BLaER1 (cell line): ENCODE measurements around the gene ARHGEF28.

Experiments
- H3K27ac ChIP-seq: shearing (Covaris generic); formaldehyde crosslinking; 2 replicates; pipeline ENCODE4 v1.8.1; 2022
- H3K27me3 ChIP-seq: shearing (Covaris generic); formaldehyde crosslinking; 2 replicates; pipeline ENCODE4 v1.8.1; 2022
- H3K36me3 ChIP-seq: shearing (Covaris generic); formaldehyde crosslinking; 2 replicates; pipeline ENCODE4 v1.8.1; 2022
- H3K4me1 ChIP-seq: shearing (Covaris generic); formaldehyde crosslinking; 2 replicates; pipeline ENCODE4 v1.8.1; 2022
- H3K4me2 ChIP-seq: shearing (Covaris generic); formaldehyde crosslinking; 2 replicates; pipeline ENCODE4 v1.8.1; 2022
- H3K4me3 ChIP-seq: shearing (Covaris generic); formaldehyde crosslinking; 2 replicates; pipeline ENCODE4 v1.8.1; 2022
- H3K9ac ChIP-seq: shearing (Covaris generic); formaldehyde crosslinking; 2 replicates; pipeline ENCODE4 v1.8.1; 2022
- H3K9me3 ChIP-seq: shearing (Covaris generic); formaldehyde crosslinking; 2 replicates; pipeline ENCODE4 v1.8.1; 2022
- H4K20me1 ChIP-seq: shearing (Covaris generic); formaldehyde crosslinking; 2 replicates; pipeline ENCODE4 v1.8.1; 2022
- Cebpa-rat ChIP-seq: shearing (Covaris generic); IDR thresholded peaks from 2 replicates; pipeline ENCODE4 v1.8.1; 2022

Gene ARHGEF28

DNA sequence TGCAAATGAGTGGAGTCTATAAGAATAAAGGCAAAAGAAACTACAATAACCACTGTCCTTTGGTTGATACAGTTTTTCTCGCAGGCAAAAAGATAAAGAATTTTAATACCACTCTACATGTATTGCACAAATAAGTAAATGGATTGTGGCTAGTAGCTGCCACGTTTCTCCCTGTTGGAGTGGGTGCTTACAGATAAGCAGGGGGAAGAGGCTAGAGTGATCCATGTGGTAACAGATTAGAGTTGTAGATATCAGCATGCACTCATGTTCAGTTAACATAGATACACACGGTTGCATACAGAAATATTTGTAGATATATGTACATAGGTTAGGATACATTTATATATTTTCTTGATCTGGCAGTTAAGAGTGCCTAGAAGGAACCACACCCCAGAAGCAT lies 179.5 kb downstream of the ARHGEF28 start:
- TF ChIP-seq Cebpa-rat: no peak
- Histone ChIP-seq H3K9ac (no peak overlapping the region), H3K27me3 (no peaks in the 10 kb centered on the region), H3K4me1 (no peaks in the 10 kb centered on the region), H3K9me3 (no peaks in the 10 kb centered on the region), H3K4me2 (no peak overlapping the region), H3K27ac (no peak overlapping the region), H4K20me1 (no peaks in the 10 kb centered on the region), H3K36me3 (no peaks in the 10 kb centered on the region), H3K4me3 (no peak overlapping the region)

- Histone ChIP-seq H3K4me2 (no peak overlapping the region), H3K27ac (no peak overlapping the region), H3K4me1 (no peaks in the 10 kb centered on the region), H3K36me3 (no peaks in the 10 kb centered on the region), H3K9me3 (no peaks in the 10 kb centered on the region), H3K9ac (no peak overlapping the region), H4K20me1 (no peaks in the 10 kb centered on the region), H3K27me3 (no peaks in the 10 kb centered on the region), H3K4me3 (no peak overlapping the region)
- no peak for TF ChIP-seq Cebpa-rat
Measured at GRCh38 chr5:73808911-73809310, 182.9 kb downstream of the ARHGEF28 start.

DNA sequence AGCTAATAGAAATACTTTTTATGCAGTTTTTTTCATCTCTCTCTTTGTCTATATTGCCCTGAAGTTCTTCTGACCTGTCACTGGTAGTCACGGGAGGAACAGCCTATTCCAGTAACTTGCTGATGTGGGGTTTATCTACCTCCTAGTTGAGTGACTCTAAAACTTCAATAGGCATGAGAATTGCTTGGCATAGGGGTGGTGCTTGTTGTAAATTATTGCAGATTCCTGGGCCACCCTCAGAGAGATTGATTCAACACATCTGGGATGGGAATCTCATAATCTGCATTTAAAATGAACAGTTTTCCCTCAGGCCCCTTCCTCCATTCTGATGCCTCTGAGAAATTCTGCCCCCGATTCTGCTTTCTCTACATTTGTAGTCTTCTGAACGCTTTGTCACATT lies 184.4 kb downstream of the ARHGEF28 start:
- H3K4me3 ChIP-seq: no peak overlapping the region
- no peaks in the 10 kb centered on the region for H3K9me3 ChIP-seq
- H3K36me3 ChIP-seq: no peaks in the 10 kb centered on the region
- no peaks in the 10 kb centered on the region for H4K20me1 ChIP-seq
- H3K27me3 ChIP-seq: no peaks in the 10 kb centered on the region
- H3K27ac ChIP-seq: no peak overlapping the region
- no peak for TF ChIP-seq Cebpa-rat
- no peak overlapping the region for H3K4me2 ChIP-seq
- no peaks in the 10 kb centered on the region for H3K4me1 ChIP-seq
- no peak overlapping the region for H3K9ac ChIP-seq

DNA sequence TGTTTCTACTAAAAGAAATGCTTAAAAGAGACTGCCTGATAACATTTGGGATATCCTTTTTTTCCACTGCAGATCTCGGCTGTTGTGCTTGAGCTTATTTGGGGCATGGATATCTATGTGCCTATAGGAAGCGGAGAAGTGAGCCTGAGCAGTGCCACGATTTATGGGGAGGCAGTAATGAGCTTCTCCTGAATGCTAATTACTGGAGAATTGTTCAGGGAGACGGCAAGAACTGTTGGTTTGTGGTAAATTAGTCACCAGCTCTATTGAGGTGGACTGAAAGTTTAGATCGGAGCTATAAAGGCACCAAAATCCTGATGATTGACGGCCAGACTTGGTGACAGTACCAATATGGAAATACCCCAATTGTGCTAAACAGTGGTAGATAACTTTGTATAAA lies 186.5 kb downstream of the ARHGEF28 start:
- Histone ChIP-seq H3K9ac (no peak overlapping the region), H3K4me3 (no peak overlapping the region)

DNA sequence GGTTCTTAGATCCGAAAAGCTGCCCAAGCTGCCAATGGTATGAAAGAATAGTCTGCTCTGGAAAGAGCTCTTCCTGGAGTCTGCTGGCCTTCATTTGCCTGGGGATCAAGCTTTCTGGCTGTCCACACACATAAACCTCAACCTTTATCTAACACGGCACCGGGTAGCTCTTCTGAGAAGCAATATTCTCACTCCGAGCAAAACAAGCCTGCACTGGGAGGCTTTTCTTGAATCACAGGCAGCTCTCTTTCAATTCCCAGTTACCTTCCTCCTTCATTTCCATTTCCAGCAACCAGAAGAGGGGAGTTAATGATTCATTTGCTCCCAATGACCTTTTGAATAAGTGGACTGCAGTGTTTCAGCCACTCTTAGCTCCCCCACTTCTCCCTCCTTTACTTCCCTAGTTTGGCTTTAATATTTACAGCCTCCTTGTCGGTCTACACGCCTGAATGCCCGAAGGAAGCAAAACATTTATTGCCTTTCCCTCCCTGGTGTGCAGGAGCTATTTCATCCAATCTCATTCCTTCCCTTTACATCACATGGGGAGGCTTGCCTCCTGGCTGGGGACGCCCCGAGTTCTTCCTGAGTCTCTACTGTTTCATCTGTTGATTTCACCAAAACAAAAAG lies 187.1 kb downstream of the ARHGEF28 start:
- no peaks in the 10 kb centered on the region for H3K9me3 ChIP-seq
- H3K27ac ChIP-seq: no peak overlapping the region
- no peaks in the 10 kb centered on the region for H3K4me1 ChIP-seq
- no peaks in the 10 kb centered on the region for H4K20me1 ChIP-seq
- no peak overlapping the region for H3K4me3 ChIP-seq
- no peak overlapping the region for H3K4me2 ChIP-seq
- H3K36me3 ChIP-seq: no peaks in the 10 kb centered on the region
- TF ChIP-seq Cebpa-rat: no peak
- H3K27me3 ChIP-seq: no peaks in the 10 kb centered on the region
- no peak overlapping the region for H3K9ac ChIP-seq

More for the DNA sequence above, 186.5 kb downstream of the ARHGEF28 start:
- no peak overlapping the region for H3K4me2 ChIP-seq
- no peak overlapping the region for H3K27ac ChIP-seq
- H3K27me3 ChIP-seq: no peaks in the 10 kb centered on the region
- no peaks in the 10 kb centered on the region for H3K9me3 ChIP-seq
- no peaks in the 10 kb centered on the region for H4K20me1 ChIP-seq
- no peaks in the 10 kb centered on the region for H3K4me1 ChIP-seq
- H3K36me3 ChIP-seq: no peaks in the 10 kb centered on the region
- no peak for TF ChIP-seq Cebpa-rat

- no peak overlapping the region for H3K9ac ChIP-seq
- no peak overlapping the region for H3K27ac ChIP-seq
- no peaks in the 10 kb centered on the region for H3K9me3 ChIP-seq
- no peak overlapping the region for H3K4me3 ChIP-seq
- H3K4me1 ChIP-seq: no peaks in the 10 kb centered on the region
- no peaks in the 10 kb centered on the region for H3K27me3 ChIP-seq
- no peaks in the 10 kb centered on the region for H4K20me1 ChIP-seq
- H3K36me3 ChIP-seq: no peaks in the 10 kb centered on the region
- no peak for TF ChIP-seq Cebpa-rat
- no peak overlapping the region for H3K4me2 ChIP-seq
Measured at GRCh38 chr5:73814233-73814846, 188.3 kb downstream of the ARHGEF28 start.

GRCh38 chr5:73815631-73816030 lies 189.6 kb downstream of the ARHGEF28 start:
- Histone ChIP-seq H3K27ac (no peak overlapping the region), H3K9me3 (no peaks in the 10 kb centered on the region), H3K9ac (no peak overlapping the region), H3K4me1 (no peaks in the 10 kb centered on the region), H3K4me3 (no peak overlapping the region), H3K36me3 (no peaks in the 10 kb centered on the region), H3K4me2 (no peak overlapping the region), H4K20me1 (no peaks in the 10 kb centered on the region), H3K27me3 (no peaks in the 10 kb centered on the region)
- no peak for TF ChIP-seq Cebpa-rat

- Histone ChIP-seq H3K36me3 (no peaks in the 10 kb centered on the region), H3K4me2 (no peak overlapping the region), H4K20me1 (no peaks in the 10 kb centered on the region), H3K9me3 (no peaks in the 10 kb centered on the region), H3K27me3 (no peaks in the 10 kb centered on the region), H3K27ac (no peak overlapping the region), H3K4me1 (no peaks in the 10 kb centered on the region), H3K9ac (no peak overlapping the region), H3K4me3 (no peak overlapping the region)
- TF ChIP-seq Cebpa-rat: no peak
Measured at GRCh38 chr5:73816656-73817420, 190.8 kb downstream of the ARHGEF28 start.

DNA sequence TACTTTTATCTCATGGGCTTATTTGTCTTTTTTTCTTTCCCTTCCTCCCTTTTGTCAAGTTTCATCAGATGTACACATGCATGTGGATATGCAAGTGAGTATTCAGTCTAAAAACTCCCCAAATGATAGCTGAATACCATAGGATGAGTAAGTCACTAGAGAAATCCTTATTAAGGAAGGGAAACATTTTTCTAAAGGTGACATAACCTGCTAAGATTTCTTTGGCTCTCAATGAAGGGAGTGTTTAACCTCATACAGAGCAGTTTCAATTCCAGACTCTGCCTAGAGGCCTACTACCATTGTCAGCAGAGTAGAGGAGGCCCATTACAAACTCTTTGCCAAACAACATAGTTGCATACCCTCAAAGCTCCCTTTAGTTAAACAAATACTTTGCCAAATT lies 192.4 kb downstream of the ARHGEF28 start:
- Histone ChIP-seq H3K27ac (no peak overlapping the region), H3K27me3 (no peaks in the 10 kb centered on the region)
- no peak for TF ChIP-seq Cebpa-rat

DNA sequence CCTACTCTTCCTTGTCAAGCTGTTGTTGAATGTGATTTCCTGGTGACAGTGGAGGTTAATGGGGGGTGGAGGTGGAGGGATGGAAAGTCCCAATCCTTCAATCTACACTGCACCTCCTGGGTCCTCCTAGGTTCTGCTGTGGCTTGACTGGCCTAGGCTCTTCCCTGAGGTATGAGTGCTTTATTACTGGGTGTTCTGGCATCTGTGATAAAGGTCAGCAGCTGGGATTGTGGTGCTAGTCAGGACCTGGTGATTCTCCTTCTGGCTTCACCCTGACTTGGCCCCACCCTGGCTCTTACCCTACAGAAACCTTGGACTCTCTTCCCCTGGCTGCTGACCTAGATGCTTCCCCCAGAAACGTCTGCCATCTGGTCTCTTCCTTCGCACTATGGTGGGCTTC lies 194.3 kb downstream of the ARHGEF28 start:
- no peak for TF ChIP-seq Cebpa-rat
- H3K4me2 ChIP-seq: no peak overlapping the region
- H3K27me3 ChIP-seq: no peaks in the 10 kb centered on the region
- H4K20me1 ChIP-seq: no peaks in the 10 kb centered on the region
- no peak overlapping the region for H3K4me3 ChIP-seq
- H3K27ac ChIP-seq: no peak overlapping the region
- no peaks in the 10 kb centered on the region for H3K9me3 ChIP-seq
- H3K9ac ChIP-seq: no peak overlapping the region
- H3K36me3 ChIP-seq: no peaks in the 10 kb centered on the region
- H3K4me1 ChIP-seq: no peaks in the 10 kb centered on the region

More for the DNA sequence above, 192.4 kb downstream of the ARHGEF28 start:
- H4K20me1 ChIP-seq: no peaks in the 10 kb centered on the region
- H3K4me1 ChIP-seq: no peaks in the 10 kb centered on the region
- no peaks in the 10 kb centered on the region for H3K36me3 ChIP-seq
- H3K4me3 ChIP-seq: no peak overlapping the region
- no peaks in the 10 kb centered on the region for H3K9me3 ChIP-seq
- no peak overlapping the region for H3K4me2 ChIP-seq
- no peak overlapping the region for H3K9ac ChIP-seq
